NOMO-1 (cell line): ENCODE results near the gene INO80C.
A peak's percentile ranks its signal among the peaks of the same experiment; 100 is the strongest.

ENCODE experiments used
- DNase-seq, 2 experiments: peaks; one replicate each; lab custom pipeline; 2025; ENCODE audit not compliant: unreplicated experiment in 2 of 2; lab: John Stamatoyannopoulos, UW

INO80C gene, protein sequence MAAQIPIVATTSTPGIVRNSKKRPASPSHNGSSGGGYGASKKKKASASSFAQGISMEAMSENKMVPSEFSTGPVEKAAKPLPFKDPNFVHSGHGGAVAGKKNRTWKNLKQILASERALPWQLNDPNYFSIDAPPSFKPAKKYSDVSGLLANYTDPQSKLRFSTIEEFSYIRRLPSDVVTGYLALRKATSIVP

DNA sequence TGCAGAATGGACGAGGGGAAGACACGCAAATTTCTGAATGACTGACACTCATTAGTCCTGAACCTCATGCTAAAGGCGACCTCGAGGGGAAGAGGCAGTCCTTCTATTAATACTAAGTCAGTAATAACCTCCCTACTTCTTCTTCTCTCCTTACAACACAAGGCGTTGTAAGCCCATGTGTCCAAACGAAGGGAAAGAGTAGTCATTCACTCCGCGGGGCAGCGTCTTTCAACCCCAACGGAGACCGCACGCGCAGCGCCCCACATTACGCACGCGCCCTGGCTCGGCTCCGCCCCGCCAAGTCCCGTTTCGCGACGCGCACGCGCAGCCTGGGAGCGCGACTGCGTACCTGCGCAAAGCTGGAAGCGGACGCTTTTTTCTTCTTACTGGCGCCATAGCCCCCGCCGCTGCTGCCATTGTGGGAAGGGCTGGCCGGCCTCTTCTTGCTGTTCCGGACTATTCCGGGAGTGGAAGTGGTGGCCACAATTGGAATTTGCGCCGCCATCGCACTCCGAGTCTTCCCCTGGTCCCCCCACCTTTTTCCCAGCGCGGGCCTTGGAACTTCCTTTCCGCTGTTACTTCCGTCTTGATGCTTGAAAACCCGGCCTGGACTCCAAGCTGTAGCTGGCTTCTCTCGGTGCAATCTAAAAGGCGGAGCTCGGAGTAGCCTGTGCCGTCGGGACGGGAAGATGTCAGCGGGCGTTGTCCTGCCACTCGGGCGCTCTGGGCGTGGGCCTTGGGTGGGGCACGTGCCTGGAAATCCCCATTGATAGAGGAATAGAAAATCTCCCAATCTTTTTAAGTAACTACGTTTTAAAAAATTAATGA is at the start of gene INO80C:
Gene INO80C, minus strand, starts transcription at position 591 of the 828 bp plus-strand sequence. Its CDS starts 86 bp downstream, at position 505.
- peak; percentile 93 to 94 for DNase-seq

DNA sequence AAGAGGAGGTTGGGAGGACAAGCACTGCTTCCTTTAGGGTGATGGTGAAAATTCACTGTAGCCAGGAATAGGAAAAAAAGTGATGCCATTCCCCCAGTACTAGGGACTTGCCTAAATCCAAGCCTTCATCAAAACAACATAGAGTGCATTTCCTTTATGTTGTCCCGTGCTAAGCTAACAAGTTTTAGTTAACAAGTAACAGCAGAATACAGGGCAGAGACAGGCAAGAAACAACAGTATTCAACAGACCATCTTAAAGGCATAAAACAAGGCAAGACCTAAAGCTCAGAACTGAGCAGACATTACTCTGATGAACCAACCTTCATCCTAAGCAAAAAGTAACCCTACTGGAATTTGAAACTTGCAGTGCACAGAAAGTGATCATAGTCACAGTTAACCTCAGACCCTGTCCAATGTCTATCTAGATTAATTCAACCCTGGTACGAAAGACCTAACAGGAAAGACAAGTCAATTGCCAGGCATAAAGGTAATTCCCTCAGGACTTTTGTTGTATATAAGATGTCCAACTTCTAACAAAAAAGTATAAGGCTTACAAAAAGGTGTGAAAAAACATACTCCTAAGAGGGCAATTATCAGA is 49.3 kb upstream of the INO80C start:
- DNase-seq: no peak

DNA sequence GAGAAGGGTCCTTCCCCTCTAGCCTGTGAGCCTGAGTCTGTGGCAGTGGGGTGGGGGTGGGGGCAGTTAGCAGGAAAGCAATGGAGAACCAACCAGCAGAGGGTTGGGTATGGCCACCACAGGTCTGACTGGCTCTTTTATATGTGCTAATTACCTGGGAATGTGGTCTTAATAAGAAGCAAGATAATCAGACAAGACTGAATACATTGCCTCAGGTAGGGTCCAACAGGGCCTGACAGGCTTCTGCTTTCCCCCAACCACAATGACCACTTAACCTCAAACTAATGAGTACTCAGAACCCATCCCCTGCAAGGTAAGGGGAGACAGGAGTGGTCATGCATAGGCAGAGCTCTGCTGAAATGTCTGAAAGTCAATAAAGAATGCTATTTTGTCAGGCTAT is 44.6 kb upstream of the INO80C start:
- DNase-seq: no peak

DNA sequence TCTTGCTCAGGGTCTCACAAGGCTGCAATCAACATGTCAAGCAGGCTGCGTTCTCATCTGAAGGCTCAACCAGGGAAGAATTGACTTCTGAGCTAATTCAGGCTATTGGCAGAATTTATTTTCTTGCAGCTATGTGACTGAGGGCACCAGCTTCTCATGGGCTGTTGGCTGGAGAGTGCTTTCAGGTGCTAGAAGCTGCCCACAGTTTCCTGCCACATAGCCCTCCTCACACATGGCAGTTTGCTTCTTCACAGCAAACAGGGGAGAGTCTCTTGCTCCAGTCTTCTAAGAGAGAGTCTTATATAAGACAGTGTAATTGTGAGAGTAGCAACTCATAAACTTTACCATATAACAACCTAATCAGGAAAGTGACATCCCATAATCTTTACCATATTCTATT is 37.5 kb upstream of the INO80C start:
- no peak for DNase-seq

DNA sequence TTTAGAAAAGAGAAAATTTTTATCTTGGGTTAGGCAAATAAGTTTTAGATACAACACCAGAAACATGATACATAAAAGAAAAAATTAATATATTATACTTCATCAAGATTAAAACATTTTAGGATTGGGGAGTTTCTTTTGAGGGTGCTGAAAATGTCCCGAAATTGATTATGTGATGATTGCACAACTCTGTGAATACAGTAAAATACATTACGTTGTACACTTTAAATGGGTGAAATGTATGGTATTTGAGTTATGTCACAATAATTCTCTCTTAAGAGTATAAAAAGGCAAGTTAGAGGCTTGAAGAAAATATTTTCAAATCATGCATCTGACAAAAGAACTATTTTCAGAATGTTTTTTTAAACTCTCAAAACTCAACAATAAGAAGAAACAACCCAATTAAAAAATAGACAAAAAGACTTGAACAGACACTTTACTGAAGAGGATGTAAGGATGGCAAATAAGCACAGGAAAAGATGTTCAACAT is 36.2 kb upstream of the INO80C start:
- DNase-seq: no peak

DNA sequence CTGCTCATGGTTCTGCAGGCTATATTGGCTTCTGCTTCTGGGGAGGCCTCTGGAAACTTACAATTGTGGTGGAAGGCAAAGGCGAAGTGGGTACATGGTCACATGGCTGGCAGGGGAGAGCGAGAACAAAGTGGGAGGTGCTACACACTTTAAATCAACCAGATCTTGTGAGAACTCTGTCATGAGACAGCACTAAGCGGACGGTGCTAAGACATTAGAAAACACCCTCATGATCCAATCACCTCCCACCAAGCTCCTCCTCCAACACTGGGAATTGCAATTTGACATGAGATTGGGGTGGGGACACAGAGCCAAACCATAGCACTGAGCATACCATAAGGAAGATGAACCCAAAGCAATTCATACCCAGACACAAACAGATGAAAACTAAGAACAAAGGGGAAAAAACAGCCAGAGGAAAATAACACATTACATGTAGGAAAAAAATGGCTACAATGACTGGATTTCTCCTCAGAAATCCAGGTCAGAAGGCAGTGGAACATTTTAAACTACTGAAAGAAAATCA is 31.1 kb upstream of the INO80C start:
- no peak for DNase-seq

DNA sequence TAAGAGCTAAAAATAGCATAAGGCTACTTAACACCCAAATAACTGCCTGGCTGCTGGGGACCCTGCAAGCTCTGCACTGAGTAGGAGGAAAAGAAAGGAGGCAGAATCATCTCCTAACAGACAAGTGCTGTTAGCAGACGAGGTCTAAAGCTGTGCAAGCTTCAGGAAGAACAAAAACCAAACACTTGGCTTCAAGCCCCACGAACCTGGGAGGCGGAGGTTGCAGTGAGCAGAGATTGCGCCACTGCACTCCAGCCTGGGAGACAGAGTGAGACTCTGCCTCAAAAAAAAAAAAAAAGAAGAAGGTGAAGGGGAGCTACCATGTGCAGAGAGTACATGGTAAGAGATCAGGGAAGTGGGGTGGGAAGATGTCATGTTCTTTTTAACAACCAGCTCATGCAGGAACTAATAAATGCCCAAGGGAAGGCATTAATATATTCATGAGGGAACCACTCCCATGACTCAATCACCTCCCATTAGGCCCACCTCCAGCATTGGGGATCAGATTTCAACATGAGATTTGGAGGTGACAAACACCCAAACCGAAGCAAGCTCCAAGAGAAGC is 28.8 kb upstream of the INO80C start:
- DNase-seq: peak; percentile 31 to 75

DNA sequence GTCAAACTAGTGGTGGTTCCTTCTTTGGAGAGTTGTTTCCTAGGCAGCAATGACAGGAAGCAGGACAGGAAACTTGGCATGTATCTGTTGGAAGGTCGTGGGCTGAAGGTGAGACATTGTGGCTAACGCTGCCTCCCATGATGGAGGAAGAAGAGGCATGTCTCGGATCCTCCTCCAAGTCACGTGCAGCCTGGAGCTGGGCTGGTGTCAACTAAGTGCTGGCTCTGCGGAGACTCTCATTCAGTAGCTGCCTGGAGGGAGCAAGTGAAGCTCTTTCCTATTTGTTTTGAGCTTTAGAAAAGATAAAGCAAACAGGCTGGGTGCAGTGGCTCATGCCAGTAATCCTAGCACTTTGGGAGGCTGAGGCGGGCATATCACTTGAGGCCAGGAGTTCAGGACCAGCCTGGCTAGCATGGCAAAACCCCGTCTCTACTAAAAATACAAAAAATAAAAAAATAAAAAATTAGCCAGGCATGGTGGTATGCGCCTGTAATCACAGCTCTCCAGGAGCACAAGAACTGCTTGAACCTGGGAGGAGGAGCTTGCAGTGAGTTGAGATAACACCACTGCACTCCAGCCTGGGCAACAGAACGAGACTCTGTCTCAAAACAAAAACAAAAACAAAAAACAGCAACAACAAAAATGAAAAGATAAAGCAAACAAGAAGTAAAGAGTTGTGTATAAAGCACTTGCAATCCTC is 28.2 kb upstream of the INO80C start:
- DNase-seq: no peak

DNA sequence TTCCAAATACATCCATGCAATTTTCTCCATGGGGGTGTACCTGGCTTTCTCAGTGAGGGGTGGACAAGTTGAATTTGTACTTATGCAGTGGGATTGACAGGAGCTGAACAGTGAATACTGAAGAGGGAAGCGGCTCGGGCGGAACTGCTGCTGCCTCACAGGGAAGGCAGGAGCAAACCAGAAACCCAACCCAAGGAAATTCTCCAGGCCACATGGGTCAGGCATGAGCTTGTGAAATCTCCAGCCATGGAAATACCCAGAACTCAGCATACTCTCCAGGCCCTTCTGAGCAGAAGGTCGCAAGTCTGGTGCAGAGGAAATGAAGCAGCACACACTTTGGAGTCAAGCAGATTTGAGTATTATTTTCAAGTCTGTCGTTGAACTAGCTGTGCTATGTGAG is 26.5 kb upstream of the INO80C start:
- no peak for DNase-seq

DNA sequence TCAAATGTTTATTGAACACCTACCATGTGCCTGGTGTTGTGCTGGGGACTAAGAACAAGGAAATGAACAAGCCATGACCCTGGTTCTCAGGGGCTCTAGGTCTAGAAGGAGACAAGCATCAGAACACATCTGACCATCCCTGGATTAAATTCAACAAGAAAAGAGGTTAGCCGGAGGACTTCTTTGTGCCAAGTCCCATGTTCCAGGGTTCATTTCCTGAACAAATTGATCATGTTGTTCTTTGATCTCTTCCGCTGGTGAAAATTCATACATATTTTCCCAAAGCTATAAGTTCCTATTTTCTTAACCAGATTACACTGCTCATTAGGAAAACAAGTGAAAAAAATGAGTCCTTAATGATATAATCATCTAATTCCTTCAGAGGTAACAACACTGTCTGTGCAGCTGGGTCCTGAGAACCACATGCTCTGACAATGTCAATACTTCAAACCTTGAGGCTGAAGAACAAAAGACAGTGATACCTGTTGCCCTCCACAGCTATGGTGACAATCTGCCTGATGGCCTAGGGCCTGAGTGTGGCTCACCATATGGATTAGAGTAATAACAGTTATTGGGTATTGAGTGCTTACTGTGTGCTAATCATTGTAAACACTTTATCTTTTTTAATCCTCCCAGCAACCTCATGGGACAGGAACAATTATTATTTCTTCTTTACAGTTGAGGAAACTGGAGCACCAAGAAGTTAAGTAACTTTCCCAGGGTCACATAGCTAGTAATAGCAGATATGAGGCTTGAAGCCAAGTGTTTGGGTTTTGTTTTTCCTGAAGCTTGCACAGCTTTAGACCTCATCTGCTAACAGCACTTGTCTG is 24.6 kb upstream of the INO80C start:
- DNase-seq: no peak

DNA sequence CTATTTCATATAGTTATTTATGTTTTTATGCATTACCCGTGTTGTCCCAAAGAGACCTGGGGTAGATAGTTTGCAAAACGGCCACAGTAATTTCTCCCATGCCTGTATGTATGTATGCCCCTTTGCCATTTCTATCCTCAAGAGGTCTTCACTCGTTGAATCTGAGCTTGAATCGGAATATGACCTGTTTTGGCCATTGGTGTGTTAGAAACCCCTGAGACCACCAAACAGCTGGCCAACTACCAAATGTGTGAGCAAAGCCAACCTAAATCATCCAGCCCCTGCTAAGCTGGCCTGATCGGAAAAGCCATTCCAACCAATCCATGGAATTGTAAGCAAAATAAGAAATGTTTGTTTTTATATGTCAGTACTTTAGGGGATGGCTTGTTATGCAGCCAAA is 23.4 kb upstream of the INO80C start:
- no peak for DNase-seq

DNA sequence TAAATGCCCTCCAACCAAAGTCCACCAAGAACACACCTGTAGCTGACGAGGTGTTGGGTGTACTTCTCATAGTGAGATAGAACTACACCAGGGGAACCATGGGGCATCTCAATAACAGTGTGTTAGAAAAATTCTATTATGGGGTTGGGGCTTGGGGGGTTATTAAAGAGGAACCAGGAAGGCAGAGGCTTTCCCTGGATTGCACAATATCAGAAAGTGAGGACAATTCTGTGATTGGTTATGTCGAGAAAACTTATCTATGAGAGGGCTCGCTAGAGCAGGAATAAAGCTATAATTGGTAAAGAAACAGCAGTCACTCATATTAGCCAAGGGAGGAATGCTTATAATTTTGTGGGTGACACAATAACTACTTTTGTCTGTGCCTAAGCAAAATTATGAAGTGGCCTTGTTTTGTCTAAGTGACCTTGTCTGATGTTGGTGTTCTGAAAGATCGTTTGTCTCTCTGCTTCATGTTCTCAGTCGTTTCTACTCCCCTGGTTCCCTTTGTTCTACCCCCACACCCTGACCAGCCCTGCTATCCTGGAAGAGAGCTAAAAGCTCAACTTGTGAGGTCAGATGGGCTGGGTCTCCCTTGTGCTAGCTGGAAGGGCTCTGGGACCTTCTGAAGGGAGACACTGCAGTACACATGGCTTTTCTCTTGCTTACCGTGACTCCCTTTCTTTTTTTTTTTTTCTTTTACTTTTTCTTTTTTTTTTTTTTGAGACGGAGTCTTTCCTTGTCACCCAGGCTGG is 21.6 kb upstream of the INO80C start:
- DNase-seq: no peak

DNA sequence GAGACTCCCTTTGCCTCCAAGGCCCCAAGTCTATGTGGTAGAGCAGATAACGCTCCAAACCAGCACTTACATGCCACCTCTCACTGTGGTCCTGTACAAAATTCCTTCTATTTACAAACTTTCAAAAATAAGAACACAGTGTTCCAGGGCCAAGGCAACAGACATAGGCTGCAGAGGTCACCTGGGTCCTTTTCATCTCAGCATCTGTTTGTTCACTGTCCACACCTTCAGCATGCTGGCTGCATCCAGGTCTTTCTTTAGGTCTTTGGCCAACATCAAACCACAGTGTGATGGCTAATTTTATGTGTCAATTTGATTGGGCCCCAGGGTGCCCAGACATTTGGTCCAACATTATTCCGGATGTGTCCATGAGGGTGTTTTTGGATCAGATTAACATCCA is 20.0 kb upstream of the INO80C start:
- DNase-seq: no peak

DNA sequence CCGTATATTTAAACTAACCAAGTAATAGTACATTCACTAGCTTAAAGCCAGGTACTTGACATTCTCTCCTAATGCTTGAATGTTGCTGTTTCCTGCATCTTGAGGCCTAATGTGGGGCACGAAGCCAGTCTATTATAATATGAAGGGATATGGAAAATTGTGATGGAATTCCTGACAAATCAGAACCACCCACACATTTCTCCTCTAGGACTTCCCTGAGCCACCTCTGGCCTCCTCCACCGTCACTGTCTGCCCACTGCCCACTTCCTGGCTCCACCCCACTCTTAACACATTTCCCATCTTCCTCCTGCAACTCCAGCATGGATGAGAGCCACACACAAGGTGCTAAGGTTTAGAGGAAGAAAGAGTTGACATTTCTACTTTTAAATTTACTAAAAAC is 19.0 kb upstream of the INO80C start:
- DNase-seq: no peak

DNA sequence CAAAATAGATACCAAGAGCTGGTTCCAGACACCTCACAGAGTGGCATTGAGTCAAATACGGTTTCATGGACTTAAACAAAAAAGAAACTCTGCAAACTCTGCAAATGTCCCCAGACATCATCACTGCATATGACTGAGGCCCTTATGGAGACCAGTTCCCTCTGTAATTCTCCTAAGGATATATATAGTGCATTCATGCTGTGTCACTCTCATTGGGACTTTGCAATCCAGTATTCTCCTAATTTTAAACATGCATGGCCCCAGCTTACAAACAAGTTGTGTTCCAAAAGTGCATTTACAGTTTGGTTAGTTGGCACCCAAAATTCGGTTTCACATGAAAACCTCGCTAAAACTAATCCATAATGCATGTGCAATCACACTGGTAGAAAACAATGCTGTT is 18.6 kb upstream of the INO80C start:
- DNase-seq: no peak

DNA sequence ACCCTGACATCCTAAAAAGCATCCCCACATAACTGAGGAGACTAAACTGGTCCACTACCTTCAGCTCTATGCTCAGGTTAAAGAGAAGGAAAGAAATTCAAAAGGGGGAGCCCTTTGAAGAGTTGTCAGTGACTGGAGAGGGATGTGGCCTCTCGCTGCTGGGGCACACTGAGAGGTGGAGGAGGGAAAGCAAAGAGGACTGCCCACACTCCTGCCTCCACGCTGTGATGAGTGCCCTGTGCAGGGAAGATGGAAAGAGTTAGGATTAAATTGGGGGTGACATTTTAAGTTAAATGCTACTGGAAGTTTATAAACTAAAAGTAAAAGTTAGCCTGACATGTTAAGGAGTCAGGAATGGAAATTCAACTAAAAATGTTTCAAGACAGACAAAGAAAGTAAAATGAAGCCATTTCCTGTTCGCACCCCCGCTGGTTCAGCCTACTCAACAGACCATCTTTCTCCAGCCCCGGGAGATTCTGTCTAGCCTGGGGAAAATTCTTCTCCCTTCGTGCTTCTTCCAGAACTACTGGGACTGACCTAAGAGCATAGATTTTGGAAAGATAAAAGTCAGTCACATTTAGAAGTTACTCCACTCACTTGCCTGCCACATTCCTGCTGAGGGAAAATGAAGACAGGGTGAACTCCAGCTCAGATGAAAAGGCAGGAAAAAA is 17.8 kb upstream of the INO80C start:
- no peak for DNase-seq

DNA sequence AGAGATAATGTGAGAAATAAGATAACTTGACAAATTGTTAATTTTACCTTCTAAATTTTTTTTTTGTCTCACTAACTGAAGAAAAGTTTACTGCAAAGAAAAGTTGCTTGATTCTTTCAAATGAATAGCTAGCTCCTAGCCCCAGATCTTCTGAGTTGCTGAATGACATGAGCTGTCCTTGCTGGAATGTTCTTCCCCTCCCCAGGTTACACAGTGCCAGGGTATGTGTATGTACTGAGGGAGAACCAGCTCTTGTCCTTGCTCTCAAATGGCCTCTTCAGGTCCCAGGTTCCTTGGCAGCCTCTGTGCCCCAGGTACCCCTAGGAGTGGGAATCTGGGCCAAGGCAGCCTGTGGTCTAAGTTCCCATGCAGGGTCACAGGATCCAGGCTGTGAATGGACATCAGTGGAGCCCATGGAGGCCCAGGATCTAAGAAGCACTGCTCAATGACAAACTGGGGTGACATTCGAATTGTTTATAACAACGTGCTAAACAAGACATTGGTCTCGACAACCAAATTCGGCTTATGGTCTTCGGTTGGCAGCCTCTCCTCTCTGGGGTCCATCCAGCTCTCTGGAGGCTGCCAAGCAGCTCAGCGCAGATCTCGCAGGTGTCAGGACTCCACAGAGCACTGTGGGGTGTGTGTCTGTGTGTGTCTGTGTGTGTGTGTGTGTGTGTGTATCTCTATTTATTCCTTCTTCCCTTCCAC is 17.1 kb upstream of the INO80C start:
- DNase-seq: no peak

DNA sequence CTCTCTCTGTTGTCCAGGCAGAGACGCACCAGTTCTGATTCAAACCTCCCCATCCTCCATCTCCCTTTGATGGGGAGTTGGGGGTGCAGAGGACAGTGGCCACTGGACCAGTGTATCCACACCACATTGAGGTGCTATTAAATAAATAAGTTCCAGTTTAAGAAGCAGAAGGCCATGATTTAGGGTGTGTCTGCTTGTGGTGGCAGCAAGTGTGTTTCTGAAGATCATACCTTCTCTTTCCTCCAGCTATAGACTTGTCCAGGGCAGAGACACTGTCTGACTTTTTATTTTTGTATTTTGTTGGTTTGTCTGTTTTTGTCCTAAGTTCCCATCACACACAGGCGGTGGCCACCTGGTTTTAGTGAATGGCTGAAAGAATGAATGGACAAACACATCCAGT is 16.5 kb upstream of the INO80C start:
- DNase-seq: no peak
